ENCODE results near the gene MACROD2. TPM values are rescaled to one million over a fixed set of nuclear protein-coding genes. Genes with fewer than 3 reads are reported as not detected.

MACROD2 gene
- total and polyA plus RNA-seq, 2 of the 4 experiments (the other 2 are of a cell fraction), result not detected

DNA sequence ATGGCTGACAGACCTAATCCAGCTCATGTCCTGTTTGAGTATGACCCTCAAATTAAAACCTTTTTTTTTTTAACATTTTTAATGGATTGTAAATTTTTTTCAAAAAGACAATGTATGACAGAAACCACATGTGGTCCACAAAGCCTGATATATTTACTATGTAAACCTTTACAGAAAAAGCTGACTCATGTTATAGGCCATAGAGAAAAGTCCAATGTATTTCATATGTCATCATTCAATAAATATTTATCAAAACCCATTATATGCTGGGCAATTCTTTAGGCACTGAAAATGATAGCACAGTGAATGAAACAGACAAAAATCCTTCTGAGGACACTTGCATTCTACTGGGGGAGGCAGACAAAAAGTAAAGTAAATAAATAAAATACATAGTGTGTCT is 1168.3 kb downstream of the MACROD2 start:
- Histone ChIP-seq H3K9ac (ENCODE audit: low read depth, low read length) (no peak overlapping the region), H4K91ac (ENCODE audit: insufficient read depth, low read depth, low read length) (no peak overlapping the region), H3K9me3 (ENCODE audit: control insufficient read depth, insufficient read depth, low read length) (peaks cover 4% of the 10 kb centered on the region), H2BK5ac (ENCODE audit: low read depth, low read length, poor library complexity, severe bottlenecking) (no peak overlapping the region), H3K14ac (replicated peaks; ENCODE audit: low read depth, low read length) (no peak overlapping the region), H3K4me3 (ENCODE audit: insufficient read depth, low read depth, low read length) (no peak overlapping the region), H4K20me1 (ENCODE audit: insufficient read depth, low read length) (no peaks in the 10 kb centered on the region), H3K4me1 (ENCODE audit: control insufficient read depth, insufficient read depth, low read length) (no peaks in the 10 kb centered on the region), H3K4me2 (ENCODE audit: low read depth, low read length) (no peak overlapping the region), H3K79me1 (ENCODE audit: low read depth in 1 of 2, low read length in 2 of 2) (no peaks in the 10 kb centered on the region), H3K56ac (ENCODE audit: extremely low read depth, insufficient read depth, low read length) (no peak overlapping the region), H3K9me1 (ENCODE audit: insufficient read depth, low read length) (no peaks in the 10 kb centered on the region), H2BK120ac (ENCODE audit: low read depth, low read length) (no peak overlapping the region), H2AFZ (replicated peaks; ENCODE audit: low read length, poor library complexity) (no peak overlapping the region), H4K5ac (ENCODE audit: low read depth, low read length) (no peak overlapping the region), H3K23ac (ENCODE audit: low read depth, low read length) (no peak overlapping the region), H2BK15ac (ENCODE audit: low read depth, low read length) (no peak overlapping the region), H2AK5ac (ENCODE audit: low read depth, low read length) (no peak overlapping the region), H4K8ac (ENCODE audit: low read depth in 2 of 2, low read length in 2 of 2) (no peak overlapping the region), H3K36me3 (ENCODE audit: control insufficient read depth, insufficient read depth, low read length) (no peaks in the 10 kb centered on the region), H2BK20ac (ENCODE audit: low read depth, low read length) (no peak overlapping the region), H3K27me3 (ENCODE audit: control insufficient read depth, insufficient read depth, low read length) (no peaks in the 10 kb centered on the region), H3K27ac (ENCODE audit: insufficient read depth, low read length) (no peak overlapping the region), H2AK9ac (replicated peaks; ENCODE audit: low read depth, low read length, poor library complexity) (no peak overlapping the region), H3K18ac (ENCODE audit: low read depth, low read length) (no peak overlapping the region), H3K4ac (ENCODE audit: low read depth, low read length) (no peak overlapping the region)
- no TSS peak for BruUV-seq (replicated peaks)
- ChIA-PET CTCF (no interaction called here), POLR2A (ENCODE audit: unreplicated experiment) (no interaction called here)
- TF ChIP-seq MAFK (IDR thresholded peaks at IDR 0.05; ENCODE audit: low read depth, low read length) (peak; percentile 51), FOS (IDR thresholded peaks at IDR 0.05; ENCODE audit: low read depth, low read length) (no peak)
- TF ChIP-seq, protein P1, sequence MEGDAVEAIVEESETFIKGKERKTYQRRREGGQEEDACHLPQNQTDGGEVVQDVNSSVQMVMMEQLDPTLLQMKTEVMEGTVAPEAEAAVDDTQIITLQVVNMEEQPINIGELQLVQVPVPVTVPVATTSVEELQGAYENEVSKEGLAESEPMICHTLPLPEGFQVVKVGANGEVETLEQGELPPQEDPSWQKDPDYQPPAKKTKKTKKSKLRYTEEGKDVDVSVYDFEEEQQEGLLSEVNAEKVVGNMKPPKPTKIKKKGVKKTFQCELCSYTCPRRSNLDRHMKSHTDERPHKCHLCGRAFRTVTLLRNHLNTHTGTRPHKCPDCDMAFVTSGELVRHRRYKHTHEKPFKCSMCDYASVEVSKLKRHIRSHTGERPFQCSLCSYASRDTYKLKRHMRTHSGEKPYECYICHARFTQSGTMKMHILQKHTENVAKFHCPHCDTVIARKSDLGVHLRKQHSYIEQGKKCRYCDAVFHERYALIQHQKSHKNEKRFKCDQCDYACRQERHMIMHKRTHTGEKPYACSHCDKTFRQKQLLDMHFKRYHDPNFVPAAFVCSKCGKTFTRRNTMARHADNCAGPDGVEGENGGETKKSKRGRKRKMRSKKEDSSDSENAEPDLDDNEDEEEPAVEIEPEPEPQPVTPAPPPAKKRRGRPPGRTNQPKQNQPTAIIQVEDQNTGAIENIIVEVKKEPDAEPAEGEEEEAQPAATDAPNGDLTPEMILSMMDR (conservative IDR thresholded peaks at IDR 0.05; ENCODE audit: low read depth, low read length), result no peak
- intact Hi-C loops (cut with micrococcal nuclease) (no loop called here), in situ Hi-C loops (cut with MboI; ENCODE audit: low sequenced_read_pairs) (no loop called here), dilution Hi-C loops (cut with HindIII; ENCODE audit: low sequenced_read_pairs, unreplicated experiment) (no loop called here)
- DNase-seq, result no peak
- ATAC-seq (ENCODE audit: low read depth), result no peak

Data from IMR-90 (cell line).